Vagina (tissue), 2 donors: ENCODE measurements around the gene NEK6.

Experiments
- CTCF ChIP-seq, 3 experiments: fragments of 450-650 bp in 2 of 3; fragments of 200-600 bp in 1 of 3; sonication (generic) in 1 of 3; IDR thresholded peaks; one replicate each; pipeline ENCODE4 v1.5.1; 2017 to 2019; ENCODE audit warnings: antibody characterized with exemption in 3 of 3, mild to moderate bottlenecking in 2 of 3, moderate library complexity in 2 of 3
- POLR2A ChIP-seq, 2 donors: fragments of 450-650 bp; IDR thresholded peaks; one replicate each; pipeline ENCODE4 v1.6.1; 2017; ENCODE audit warnings: antibody characterized with exemption in 2 of 2, mild to moderate bottlenecking in 2 of 2, moderate library complexity in 2 of 2

GRCh38 chr9:124286292-124286931 is 28.7 kb downstream of the NEK6 start:
- TF ChIP-seq CTCF (IDR thresholded peaks at IDR 0.05) (no peak), POLR2A (IDR thresholded peaks at IDR 0.05) (no peak)
